MCF 10A (cell line): Measurements from ENCODE around the gene ABCA6. TPM values are rescaled to one million over a fixed set of nuclear protein-coding genes. Genes with fewer than 3 reads are reported as not detected.

Source experiments
- BruUV-seq: library from RNA; stranded (reverse); fragments of 400-500 nt; replicated peaks from 2 replicates; lab custom pipeline; 2021; lab: Mats Ljungman, UMichigan
- CTCF ChIA-PET: fragments of 300-600 bp; sonication (Branson Sonifier 250); formaldehyde crosslinking; extraction: SDS; loops from one replicate; lab custom pipeline; 2021; ENCODE audit warnings: antibody characterized with exemption, inconsistent platforms; lab: Yijun Ruan, JAX
- POLR2A ChIA-PET: fragments of 300-600, 350-650 bp; sonication (Branson Sonifier 250); formaldehyde crosslinking; extraction: SDS; loops from one replicate; lab custom pipeline; 2020; ENCODE audit warnings: antibody characterized with exemption, inconsistent platforms; lab: Yijun Ruan, JAX
- DNase-seq: peaks from one replicate; pipeline ENCODE4 v3.0.0-alpha.2; 2018; ENCODE audit not compliant: unreplicated experiment
- H3K27ac Mint-ChIP-seq: one replicate; pipeline ENCODE4 v1.8.0; 2022; ENCODE audit warnings: mild to moderate bottlenecking, low read depth, mixed read lengths; ENCODE audit not compliant: unreplicated experiment
- H3K27me3 Mint-ChIP-seq: one replicate; pipeline ENCODE4 v1.8.0; 2022; ENCODE audit warnings: mixed read lengths; ENCODE audit not compliant: insufficient read depth, unreplicated experiment
- H3K36me3 Mint-ChIP-seq: one replicate; pipeline ENCODE4 v1.8.0; 2022; ENCODE audit warnings: mild to moderate bottlenecking, moderate library complexity, mixed read lengths; ENCODE audit not compliant: insufficient read depth, unreplicated experiment
- H3K4me1 Mint-ChIP-seq: one replicate; pipeline ENCODE4 v1.8.0; 2022; ENCODE audit warnings: mixed read lengths; ENCODE audit not compliant: insufficient read depth, unreplicated experiment
- H3K4me3 Mint-ChIP-seq: one replicate; pipeline ENCODE4 v1.8.0; 2022; ENCODE audit warnings: mild to moderate bottlenecking, moderate library complexity, mixed read lengths; ENCODE audit not compliant: unreplicated experiment
- H3K9me3 Mint-ChIP-seq: one replicate; pipeline ENCODE4 v1.8.0; 2022; ENCODE audit warnings: mixed read lengths; ENCODE audit not compliant: unreplicated experiment
- intact Hi-C: fragments of 100-400 bp; cut with micrococcal nuclease; formaldehyde crosslinking; loops from 2 replicates; pipeline ENCODE4 v1.14.1; 2022
- total RNA-seq: library from RNA; stranded (reverse); gene quantifications from 2 replicates; pipeline ENCODE4 v1.2.3, GENCODE V29; 2022
- TF ChIP-seq, protein P1 (sequence below): fragments of 200-600 bp; IDR thresholded peaks from one replicate; pipeline ENCODE4 v1.8.0; 2022; ENCODE audit warnings: antibody characterized with exemption, mild to moderate bottlenecking; ENCODE audit not compliant: unreplicated experiment

The ABCA6 gene
- total RNA-seq, 1 experiment from 2014 or later, result 34.5 TPM

DNA sequence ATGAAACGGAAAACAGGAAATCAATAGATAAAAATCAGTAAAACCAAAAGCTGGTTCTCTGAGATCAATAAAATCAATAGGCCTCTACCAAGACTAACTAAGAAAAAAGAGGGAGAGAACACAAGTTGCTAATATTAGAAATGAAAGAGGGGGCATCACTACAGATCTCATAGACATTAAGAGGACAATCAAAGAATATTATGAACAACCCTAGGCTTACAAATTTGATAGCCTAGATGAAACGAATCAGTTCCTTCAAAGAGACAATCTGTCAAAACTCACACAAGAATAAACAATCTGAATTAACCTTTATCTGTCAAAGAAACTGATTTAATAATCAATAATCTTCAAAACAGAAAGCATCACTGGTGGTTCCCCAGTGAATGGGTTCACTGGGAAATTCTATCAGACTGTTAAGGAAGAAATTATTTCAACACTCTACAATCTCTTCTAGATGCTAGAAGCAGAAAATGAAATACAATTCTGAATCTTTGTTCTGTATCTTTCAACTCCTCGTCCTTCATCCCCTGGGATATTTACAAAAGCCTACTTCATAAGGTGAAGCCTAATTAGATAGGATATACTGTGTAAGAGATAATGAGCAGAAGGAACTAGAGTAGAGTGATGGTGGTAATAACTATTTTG, 85.4 kb downstream of the ABCA6 start:
- CTCF ChIA-PET, result no interaction called here
- Mint-ChIP-seq H3K36me3 (no peaks in the 10 kb centered on the region), H3K9me3 (no peaks in the 10 kb centered on the region), H3K27me3 (no peaks in the 10 kb centered on the region), H3K4me3 (no peak overlapping the region), H3K27ac (no peak overlapping the region), H3K4me1 (peaks cover 8% of the 10 kb centered on the region)
- POLR2A ChIA-PET, result no interaction called here
- intact Hi-C loops, result no loop called here
- TF ChIP-seq, protein P1, sequence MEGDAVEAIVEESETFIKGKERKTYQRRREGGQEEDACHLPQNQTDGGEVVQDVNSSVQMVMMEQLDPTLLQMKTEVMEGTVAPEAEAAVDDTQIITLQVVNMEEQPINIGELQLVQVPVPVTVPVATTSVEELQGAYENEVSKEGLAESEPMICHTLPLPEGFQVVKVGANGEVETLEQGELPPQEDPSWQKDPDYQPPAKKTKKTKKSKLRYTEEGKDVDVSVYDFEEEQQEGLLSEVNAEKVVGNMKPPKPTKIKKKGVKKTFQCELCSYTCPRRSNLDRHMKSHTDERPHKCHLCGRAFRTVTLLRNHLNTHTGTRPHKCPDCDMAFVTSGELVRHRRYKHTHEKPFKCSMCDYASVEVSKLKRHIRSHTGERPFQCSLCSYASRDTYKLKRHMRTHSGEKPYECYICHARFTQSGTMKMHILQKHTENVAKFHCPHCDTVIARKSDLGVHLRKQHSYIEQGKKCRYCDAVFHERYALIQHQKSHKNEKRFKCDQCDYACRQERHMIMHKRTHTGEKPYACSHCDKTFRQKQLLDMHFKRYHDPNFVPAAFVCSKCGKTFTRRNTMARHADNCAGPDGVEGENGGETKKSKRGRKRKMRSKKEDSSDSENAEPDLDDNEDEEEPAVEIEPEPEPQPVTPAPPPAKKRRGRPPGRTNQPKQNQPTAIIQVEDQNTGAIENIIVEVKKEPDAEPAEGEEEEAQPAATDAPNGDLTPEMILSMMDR, result no peak
- BruUV-seq, result no TSS peak
- no peak for DNase-seq

DNA sequence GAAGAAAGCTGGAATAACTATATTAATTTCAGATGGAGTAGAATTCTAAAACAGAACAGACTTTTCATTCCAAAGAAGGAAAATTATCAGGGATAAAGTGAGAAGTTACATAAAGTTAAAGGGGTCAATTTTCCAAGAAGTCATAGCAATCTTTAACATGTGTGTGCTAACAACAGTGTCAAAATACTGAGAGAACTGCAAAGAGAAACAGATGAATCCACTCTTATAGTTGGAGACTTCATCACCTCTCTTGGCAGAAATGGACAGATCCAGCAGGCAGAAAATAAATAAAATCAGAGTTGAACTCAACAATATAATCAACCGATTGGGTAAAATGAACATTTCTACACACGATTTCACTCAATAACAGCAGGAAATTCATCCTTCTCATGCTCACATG, 86.4 kb downstream of the ABCA6 start:
- no peaks in the 10 kb centered on the region for H3K9me3 Mint-ChIP-seq
- peaks cover 9% of the 10 kb centered on the region for H3K4me1 Mint-ChIP-seq
- H3K27ac Mint-ChIP-seq, result no peak overlapping the region
- H3K27me3 Mint-ChIP-seq, result no peaks in the 10 kb centered on the region
- TF ChIP-seq, protein P1, result no peak
- no peaks in the 10 kb centered on the region for H3K36me3 Mint-ChIP-seq
- no peak for DNase-seq
- BruUV-seq, result no TSS peak
- POLR2A ChIA-PET, result no interaction called here
- CTCF ChIA-PET, result no interaction called here
- no peak overlapping the region for H3K4me3 Mint-ChIP-seq
- intact Hi-C loops, result no loop called here

DNA sequence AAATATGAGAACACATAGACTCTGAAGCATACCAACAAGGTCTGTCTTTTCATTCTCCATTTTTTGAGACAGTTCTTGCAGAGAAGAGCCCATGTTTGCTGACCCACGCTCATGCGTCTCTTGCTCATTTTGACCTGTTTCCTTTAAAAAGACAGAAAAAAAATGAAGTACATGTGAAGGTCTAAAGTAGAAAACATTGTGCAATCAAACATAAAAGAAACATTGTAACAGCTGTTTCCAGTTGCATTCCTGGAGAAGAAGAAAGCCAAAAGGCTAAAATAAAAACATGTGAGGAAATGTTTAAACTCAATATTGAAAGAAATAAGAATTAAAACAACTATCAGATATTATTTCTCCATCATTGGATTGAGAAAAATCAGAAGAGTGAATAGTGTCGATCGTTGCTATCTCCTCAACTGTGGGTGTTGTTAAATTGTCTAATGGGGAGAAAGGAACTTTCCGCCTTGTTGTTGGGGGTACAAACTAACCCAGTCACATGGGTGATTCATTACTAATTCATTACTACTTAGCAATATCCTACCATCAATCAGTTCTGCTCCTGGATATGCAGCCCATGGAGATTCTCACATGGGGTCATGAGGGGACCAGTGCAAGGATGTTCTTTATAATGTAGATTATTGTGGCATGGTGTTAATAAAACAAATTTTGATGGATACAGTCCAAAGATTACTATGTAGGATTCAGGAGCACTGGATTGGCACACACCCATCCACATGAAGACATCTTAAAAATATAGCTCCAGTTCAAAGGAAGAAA, 90.5 kb downstream of the ABCA6 start:
- DNase-seq, result no peak
- ChIA-PET CTCF (interaction anchor here (0.8 kb wide), 1 partner anchor 8 kb away, joined by 4 read pairs; no protein-coding TSS in a partner anchor), POLR2A (interaction anchor here (0.5 to 1.2 kb wide), 4 partner anchors 9 to 1058 kb away, joined by 3 to 5 read pairs (median 3); no protein-coding TSS in a partner anchor)
- intact Hi-C loops, result no loop called here
- Mint-ChIP-seq H3K4me1 (peaks cover 20% of the 10 kb centered on the region), H3K27ac (no peak overlapping the region), H3K9me3 (no peaks in the 10 kb centered on the region), H3K27me3 (no peaks in the 10 kb centered on the region), H3K4me3 (no peak overlapping the region), H3K36me3 (no peaks in the 10 kb centered on the region)
- no TSS peak for BruUV-seq
- TF ChIP-seq, protein P1, result no peak

DNA sequence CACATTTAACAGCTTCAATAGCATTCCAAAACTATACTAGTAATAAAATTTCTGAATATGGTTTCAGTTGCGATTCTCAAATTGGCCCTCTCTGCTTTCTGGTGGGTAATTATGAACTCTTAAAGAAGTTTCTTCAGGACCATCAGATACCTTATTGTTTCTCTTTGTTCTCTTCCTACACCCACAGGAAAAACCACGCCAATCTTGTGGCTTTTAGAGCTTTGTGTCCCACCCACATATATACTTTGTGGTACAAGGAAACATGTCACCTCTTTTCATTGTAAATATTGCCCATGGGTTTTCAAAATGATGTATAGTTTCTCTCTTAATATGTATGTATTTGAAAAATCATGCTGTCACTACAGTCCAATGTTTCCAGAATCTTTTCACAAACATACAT, 93.1 kb downstream of the ABCA6 start:
- H3K4me1 Mint-ChIP-seq, result peaks cover 20% of the 10 kb centered on the region
- TF ChIP-seq, protein P1, result no peak
- H3K9me3 Mint-ChIP-seq, result no peaks in the 10 kb centered on the region
- H3K27ac Mint-ChIP-seq, result no peak overlapping the region
- POLR2A ChIA-PET, result no interaction called here
- no peak overlapping the region for H3K4me3 Mint-ChIP-seq
- DNase-seq, result no peak
- no peaks in the 10 kb centered on the region for H3K36me3 Mint-ChIP-seq
- CTCF ChIA-PET, result no interaction called here
- no peaks in the 10 kb centered on the region for H3K27me3 Mint-ChIP-seq
- intact Hi-C loops, result no loop called here
- no TSS peak for BruUV-seq
